ENCODE measurements around the gene HTR5A.

The HTR5A gene

GRCh38 chr7:155120460-155120859, 50.3 kb downstream of the HTR5A start:
- TF ChIP-seq, protein P1, sequence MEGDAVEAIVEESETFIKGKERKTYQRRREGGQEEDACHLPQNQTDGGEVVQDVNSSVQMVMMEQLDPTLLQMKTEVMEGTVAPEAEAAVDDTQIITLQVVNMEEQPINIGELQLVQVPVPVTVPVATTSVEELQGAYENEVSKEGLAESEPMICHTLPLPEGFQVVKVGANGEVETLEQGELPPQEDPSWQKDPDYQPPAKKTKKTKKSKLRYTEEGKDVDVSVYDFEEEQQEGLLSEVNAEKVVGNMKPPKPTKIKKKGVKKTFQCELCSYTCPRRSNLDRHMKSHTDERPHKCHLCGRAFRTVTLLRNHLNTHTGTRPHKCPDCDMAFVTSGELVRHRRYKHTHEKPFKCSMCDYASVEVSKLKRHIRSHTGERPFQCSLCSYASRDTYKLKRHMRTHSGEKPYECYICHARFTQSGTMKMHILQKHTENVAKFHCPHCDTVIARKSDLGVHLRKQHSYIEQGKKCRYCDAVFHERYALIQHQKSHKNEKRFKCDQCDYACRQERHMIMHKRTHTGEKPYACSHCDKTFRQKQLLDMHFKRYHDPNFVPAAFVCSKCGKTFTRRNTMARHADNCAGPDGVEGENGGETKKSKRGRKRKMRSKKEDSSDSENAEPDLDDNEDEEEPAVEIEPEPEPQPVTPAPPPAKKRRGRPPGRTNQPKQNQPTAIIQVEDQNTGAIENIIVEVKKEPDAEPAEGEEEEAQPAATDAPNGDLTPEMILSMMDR (conservative IDR thresholded peaks at IDR 0.05; ENCODE audit: low read depth, low read length), result no peak
- no peak for DNase-seq (ENCODE audit: low read depth)
- H3K4me3 ChIP-seq (ENCODE audit: low read length), result no peak overlapping the region

GRCh38 chr7:155122831-155123230, 52.7 kb downstream of the HTR5A start:
- no peak overlapping the region for H3K4me3 ChIP-seq (ENCODE audit: low read length)
- TF ChIP-seq, protein P1 (conservative IDR thresholded peaks at IDR 0.05; ENCODE audit: low read depth, low read length), result no peak
- no peak for DNase-seq (ENCODE audit: low read depth)

DNA sequence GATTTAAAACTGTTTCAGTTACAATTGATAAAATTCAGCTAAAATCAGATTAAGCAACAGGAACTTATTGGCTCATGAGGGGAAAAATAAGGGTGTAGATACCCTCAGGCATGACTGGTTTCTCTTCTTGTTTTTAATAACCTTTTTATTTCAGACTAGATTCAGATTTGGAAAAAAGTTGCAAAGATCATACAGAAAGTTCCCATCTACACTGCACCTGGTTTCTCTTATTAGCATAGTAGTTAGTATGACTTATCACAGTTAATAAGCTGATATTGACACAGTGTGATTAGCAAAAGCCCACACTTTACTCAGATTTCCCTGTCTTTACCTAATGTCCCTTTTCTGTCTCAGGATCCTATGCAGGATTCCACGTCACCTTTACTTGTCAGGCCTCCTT, 53.3 kb downstream of the HTR5A start:
- TF ChIP-seq, protein P1 (conservative IDR thresholded peaks at IDR 0.05; ENCODE audit: low read depth, low read length), result no peak
- no peak overlapping the region for H3K4me3 ChIP-seq (ENCODE audit: low read length)
- no peak for DNase-seq (ENCODE audit: low read depth)

DNA sequence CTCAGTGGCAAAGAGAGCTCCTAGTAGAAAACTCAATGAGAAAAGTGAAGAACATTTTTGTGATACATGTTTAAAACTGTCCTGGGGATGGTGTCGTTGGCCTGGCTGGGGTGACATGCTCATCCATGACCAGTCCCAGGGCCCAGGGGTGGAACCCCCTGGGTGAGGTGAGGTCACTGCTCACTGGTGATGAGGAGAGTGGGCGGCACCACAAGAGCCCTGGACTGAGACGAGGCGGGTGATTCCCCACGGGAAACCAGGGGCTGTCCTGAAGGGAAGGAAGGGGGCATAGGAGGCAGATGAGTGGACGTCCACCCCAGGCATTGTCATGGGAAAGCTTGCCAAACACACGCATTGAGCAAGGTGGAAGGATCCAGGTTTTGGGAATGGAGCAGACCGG, 54.6 kb downstream of the HTR5A start:
- H3K4me3 ChIP-seq (ENCODE audit: low read length), result no peak overlapping the region
- DNase-seq (ENCODE audit: low read depth), result no peak
- TF ChIP-seq, protein P1 (conservative IDR thresholded peaks at IDR 0.05; ENCODE audit: low read depth, low read length), result no peak

- TF ChIP-seq, protein P1 (conservative IDR thresholded peaks at IDR 0.05; ENCODE audit: low read depth, low read length), result no peak
- no peak for DNase-seq (ENCODE audit: low read depth)
- no peak overlapping the region for H3K4me3 ChIP-seq (ENCODE audit: low read length)
Observed at GRCh38 chr7:155129186-155129585, 59.1 kb downstream of the HTR5A start.

DNA sequence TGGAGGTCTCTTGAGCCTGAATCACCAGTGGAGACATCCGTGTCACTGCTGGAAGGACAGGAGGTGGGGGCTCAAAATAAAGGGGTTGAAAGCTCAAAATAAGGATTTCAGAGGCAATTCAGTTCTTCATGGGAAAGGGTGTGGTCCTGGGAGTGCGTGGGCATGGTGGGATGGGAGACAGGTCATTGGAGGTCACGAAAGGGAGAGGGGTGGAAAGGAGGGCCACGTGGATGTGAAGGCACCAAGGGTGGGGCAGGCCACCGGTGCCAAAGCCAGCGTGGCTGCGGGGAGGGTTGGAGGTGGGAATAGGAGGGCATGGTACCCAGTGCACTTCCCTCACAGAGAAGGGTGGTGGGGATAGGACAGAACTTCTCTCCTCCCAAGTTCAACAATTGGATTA, 59.7 kb downstream of the HTR5A start:
- DNase-seq (ENCODE audit: low read depth), result no peak
- no peak overlapping the region for H3K4me3 ChIP-seq (ENCODE audit: low read length)
- TF ChIP-seq, protein P1 (conservative IDR thresholded peaks at IDR 0.05; ENCODE audit: low read depth, low read length), result no peak

DNA sequence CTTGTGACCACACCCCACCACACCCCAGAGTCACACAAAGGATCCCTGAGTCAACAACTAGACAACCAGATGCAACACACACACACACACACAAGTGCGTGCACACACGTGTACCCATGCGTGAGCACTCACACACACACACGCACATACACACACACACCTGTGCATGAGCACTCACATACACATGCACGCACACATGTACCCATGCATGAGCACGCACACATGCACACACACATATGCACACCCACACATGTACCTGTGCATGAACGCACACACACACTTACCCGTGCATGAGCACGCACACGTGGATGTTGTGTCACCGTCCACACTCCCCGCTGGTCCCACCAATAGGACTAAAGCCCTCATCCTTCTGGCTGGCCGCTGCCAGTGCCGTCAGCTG, 60.4 kb downstream of the HTR5A start:
- TF ChIP-seq, protein P1 (conservative IDR thresholded peaks at IDR 0.05; ENCODE audit: low read depth, low read length), result no peak
- no peak for DNase-seq (ENCODE audit: low read depth)
- H3K4me3 ChIP-seq (ENCODE audit: low read length), result no peak overlapping the region
